ELR (cell line): Measurements from ENCODE around the gene PRKCSH.
A peak's percentile ranks its signal among the peaks of the same experiment; 100 is the strongest.
"Not testable (repeated sequence)": the region's sequence is repeated elsewhere in the genome, so short reads cannot be mapped to it uniquely, and the experiment has no call there.

ENCODE experiments used
- DNase-seq: peaks from one replicate; pipeline ENCODE4 v3.0.0-alpha.2; 2015; ENCODE audit warnings: low read depth

PRKCSH gene

DNA sequence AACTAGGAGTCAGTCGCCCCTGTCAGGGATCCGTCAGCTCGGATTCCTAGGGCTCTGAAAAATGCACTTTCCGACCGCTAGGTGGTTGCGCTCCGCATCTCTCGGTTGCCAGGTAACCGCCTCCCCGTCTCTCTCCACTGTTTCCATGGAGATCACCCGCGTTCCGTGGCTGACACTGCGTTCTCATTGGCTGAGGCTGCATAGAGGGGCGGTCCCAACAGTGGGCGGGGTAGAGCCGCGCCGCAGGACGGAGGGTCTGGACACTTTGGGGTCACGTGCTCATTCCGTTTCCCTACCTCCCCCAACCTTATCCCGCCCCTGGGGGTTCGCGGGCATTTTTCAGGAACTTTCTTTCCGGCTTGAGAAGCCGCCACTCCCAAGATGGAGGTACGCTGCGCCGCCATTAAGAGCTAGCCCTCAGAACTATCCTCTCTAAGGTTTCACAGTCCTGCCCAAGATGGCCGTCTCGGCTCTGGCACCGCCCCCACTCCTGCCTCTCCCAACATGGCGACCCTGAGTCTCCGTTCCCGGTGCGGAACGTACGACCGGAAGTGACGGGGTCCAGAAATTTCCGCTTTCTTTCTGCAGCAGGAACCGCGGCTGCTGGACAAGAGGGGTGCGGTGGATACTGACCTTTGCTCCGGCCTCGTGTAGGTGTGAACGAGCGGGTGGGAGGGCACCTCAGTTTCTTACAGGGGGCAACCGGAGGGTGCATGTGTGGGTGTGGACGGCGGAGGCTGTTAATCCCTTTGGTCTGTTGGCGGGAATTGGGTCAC, at the start of gene PRKCSH, which contains the start of gene ODAD3:
TSS of gene PRKCSH (plus strand) at position 579 of the 776 bp plus-strand sequence. CDS start 483 bp downstream, outside the sequence.
TSS of gene ODAD3 (minus strand) at position 65 of the 776 bp plus-strand sequence. CDS start 105 bp downstream, outside the sequence.
- DNase-seq: peak; percentile 100

DNA sequence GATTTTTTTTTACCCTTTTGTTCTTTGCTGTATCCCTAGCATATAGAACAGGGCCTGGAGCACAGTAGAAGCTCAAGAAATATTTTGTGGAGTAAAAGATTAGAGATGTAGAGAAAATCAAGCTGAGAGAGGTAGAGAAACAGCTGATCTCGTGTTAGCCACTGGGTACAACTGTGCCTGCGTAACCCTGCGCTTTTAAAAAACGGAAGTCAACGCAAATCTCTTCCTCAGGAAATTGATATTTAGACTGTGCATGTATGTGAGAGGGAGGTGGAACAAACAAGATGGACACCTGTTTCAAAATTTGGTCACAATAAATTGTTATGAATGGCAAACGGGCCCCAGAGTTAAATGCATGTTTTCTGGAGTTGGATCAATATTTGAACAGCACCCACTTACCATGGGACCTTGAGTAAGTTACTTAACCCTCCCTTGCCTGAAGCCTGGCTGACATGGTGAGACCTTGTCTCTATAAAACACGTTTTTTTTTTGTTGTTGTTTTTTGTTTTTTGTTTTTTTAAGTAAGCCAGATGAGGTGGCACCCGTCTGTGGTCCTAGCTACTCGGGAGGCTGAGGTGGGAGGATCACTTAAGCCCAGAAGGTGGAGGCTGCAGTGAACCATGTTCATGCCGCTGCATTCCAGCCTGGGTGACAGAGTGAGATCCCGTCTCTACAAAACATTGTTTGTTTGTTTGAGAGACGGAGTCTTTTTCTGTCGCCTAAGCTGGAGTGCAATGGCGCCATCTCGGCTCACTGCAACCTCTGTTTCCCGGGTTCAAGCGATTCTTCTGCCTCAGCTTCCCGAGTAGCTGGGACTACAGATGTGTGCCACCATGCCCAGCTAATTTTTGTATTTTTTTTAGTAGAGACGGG, 48.0 kb upstream of the PRKCSH start:
- no peak for DNase-seq

- DNase-seq: no peak
These were observed 45.1 kb upstream of the PRKCSH start for GRCh38 chr19:11390359-11390758.

DNA sequence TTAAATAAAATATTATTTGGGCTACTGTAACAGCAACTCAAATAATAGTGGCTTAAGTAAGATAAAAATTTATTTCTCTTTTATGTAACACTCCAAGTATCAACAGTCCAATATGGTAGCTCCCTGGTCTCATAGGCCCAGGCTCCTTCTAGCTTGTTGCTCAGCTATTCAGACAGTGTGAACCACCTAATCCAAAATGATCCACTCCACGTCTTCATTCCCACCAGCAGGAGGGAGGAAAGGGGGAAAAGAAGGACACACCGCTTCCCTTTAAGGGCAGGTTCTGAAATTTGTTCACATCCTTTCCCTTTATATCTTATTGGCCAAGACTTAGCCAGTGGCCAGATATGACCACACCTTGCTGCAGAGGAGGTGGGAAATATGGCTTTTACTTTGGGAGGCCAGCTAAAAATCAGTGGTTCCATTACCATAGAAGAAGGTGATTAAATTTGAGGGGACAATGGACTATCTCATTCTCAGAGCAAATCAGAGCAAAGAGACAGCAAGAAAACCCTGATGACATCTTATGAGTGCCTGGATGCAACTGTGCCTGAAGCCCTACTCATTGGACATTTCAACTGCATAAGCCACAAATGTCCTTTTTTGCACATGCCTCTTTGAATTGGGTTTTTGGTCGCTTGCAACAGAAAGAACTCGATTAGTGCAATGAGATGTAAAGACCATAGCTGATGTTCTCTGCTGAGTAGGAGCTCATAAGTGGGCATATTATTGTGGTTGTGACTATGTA, 44.3 kb upstream of the PRKCSH start:
- DNase-seq: peak; percentile 32

GRCh38 chr19:11397089-11397610, 38.3 kb upstream of the PRKCSH start:
- DNase-seq: no peak

DNA sequence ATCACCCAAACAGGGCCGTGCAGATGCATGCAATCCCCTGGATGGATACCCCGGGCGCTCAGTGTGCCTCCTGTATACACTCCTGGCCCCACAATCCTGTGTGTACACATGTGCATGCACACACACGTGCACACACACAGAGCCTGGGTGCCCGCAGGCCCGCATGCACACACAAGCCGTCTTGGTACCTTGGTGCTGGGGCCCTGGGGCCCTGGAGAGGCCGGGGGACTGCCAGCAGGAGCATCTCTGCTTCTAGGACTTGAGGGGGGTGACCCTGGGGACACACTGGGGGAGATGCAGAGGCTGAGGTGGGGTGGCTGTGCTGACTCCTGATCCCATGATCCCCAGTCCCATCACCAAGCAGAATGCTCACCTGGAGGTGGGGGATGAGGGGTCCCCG, 35.8 kb upstream of the PRKCSH start:
- no peak for DNase-seq

DNA sequence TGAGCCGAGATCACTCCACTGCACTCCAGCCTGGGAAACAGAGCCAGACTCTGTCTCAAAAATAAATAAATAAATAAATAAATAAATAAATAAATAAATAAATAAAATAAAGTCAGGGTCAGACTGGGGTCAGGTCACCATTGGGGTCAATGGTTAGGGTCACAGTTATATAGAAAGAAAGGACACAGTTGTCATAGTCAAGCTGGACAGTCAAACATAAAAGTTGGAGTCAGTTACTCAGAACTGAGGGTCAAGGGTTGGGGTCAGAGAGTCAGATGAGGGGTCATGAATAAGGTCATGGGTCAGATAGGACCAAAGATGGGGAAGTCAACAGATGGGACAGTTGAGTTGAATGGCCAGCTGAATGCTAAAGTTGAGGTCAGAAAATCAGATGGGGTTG, 34.6 kb upstream of the PRKCSH start:
- DNase-seq: no peak

DNA sequence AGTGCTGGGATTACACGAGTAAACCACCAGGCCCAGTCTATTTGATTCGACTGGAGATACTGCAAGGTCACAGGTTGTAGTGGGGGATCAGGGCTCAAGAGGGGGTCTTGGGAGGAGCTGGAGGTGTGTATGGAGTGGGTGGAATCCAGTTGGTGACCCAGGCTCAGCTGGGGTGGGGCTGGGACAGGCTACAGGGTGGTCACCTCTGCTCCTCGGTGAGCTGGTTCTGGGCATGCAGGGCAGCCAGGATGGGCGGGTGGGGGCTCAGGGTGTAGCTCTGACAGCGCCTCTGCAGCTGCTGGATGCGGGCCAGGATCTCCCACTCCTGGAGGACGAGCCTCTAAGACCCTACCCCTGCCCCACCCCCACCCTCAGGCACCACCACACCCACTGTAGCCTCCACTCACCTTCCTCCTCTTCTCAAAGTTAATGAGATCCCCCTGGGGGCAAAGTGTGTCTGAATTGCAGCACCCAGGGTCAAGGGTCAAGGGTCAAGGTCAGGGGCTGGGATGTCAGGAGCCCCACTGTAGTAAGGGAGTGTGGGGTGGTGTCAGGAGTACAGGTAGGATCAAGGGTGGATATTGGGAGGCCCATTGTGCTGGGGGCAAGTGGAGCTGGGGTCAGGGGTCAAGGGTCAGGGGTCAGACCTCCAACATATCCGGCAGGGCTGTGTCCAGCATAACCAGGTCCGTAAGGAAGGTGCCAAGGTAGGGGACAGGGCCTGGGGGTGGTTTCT, 33.5 kb upstream of the PRKCSH start:
- DNase-seq: no peak

- DNase-seq: no peak
These were observed 30.7 kb upstream of the PRKCSH start for GRCh38 chr19:11404588-11405222.

DNA sequence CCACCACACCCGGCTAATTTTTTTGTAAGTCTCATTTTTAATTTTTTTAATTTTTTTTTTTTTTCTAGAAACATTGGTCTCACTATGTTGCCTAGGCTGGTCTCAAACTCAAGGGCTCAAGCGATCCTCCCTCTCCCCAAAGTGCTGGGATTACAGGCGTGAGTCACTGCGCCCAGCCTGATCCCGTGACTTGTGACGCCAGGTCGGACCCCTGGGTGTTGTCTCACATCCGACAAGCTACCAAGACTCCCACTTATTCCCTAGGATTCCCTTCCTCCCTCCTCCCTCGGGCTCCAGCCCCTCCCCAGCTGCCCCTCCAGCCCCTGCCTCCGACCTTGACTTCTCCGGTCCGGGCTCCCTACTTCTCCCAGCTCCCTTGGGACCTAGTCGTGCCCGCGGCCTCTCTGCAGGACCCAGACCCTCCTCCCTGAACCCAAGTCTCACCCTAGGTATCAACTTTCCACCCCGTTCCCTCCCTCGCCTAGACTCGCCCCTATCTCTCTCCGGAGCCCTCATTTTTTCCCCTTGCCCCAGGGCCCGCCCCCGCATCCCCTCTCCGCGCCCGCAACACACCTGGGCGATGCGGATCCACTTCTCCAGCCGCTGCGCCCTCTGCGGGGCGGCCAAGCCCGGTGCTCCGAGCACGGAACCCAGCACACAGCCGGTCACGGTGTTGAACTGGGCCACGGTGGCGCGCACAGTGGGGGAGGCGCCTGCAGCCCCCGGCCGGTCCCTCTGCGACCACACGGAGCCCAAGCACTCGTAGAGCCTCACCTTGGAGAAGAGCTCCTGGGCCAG, 29.4 kb upstream of the PRKCSH start:
- DNase-seq: no peak

DNA sequence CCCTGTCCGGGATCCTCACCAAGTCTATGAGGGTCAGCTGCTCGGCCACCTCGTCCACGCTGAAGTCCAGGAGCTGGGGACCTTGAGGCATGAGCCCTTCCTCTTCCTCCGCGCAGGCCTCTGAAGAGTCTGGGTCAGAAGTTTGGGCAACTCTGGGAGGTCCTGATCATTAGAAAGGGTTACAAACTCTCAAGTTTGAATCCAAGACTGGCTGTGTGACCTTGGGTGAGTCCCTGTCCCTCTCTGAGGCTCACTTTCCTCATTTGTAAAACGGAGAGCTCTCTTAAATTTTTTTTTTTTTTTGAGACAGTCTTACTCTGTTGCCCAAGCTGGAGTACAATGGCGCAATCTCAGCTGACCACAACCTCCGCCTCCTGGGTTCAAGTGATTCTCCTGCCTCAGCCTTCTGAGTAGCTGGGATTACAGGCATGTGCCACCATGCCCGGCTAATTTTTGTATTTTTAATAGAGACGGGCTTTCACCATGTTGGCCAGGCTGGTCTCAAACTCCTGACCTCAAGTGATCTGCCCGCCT, 28.7 kb upstream of the PRKCSH start:
- DNase-seq: not testable (repeated sequence)

- DNase-seq: no peak
These were observed 26.8 kb upstream of the PRKCSH start for GRCh38 chr19:11408591-11408990.

- peak; percentile 81 for DNase-seq
These were observed 24.8 kb upstream of the PRKCSH start for GRCh38 chr19:11410682-11411081.

GRCh38 chr19:11414544-11414943, 20.9 kb upstream of the PRKCSH start:
- no peak for DNase-seq

DNA sequence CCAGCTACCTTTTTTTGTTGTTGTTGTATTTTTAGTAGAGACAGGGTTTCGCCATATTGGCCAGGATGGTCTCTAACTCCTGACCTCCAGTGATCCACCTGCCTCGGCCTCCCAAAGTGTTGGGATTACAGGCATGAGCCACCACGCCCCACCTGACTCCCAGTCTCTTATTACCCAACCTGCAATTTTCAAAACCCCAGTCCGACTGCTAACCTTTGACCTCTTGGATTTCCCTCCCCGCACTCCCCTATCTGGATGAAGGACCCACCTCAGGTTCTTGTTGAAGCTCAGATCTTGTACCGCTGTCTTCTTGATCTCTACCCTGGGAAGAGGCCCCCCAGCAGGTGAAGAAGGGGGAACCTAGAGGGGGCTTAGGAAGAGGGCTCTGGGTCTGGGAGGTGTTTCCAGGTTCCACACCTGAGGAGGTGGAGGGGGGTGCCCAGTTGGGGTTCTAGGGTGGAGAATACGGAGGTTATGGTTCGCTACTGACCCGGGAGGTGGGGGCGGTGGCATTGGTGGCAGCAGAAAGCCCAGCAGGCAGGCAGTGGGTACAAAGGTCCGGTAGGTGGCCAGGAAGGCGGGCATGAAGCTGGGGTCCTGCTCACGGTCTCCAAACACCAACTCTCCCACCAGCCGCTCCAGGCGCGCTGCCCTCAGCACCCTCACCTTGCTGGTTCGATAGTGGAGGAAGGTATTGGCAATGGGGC, 18.9 kb upstream of the PRKCSH start:
- no peak for DNase-seq

DNA sequence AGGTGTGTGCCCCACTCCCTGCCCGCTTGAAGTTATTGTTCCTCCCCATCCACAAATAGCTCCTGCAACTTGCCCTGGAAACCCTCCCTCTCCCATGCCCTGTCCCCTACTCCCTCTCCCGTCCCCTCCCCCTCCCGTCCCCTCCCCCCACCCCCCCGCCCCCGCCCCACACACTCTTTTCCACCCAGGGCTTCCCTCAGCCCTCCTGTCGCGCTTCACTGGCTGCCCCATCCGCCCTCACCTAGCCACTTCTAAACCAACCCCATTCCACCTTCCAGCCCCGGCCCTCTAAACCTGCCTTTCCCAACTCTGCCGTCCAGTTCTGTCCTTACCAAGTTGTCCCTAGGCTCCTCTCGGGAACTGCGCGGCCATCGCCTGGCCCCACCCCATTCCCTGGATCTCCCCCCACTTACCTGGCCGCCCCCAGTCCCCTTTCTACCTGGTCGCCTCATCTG, 17.3 kb upstream of the PRKCSH start:
- no peak for DNase-seq

GRCh38 chr19:11418549-11419506, 16.6 kb upstream of the PRKCSH start, which contains the start of gene RGL3:
Gene RGL3 (minus strand): TSS chr19:11419314. CDS start chr19:11419278, 36 bp downstream.
- DNase-seq: peak; percentile 57
